HG03064 (cell line): Measurements from ENCODE around the gene GOLGA1.
"Not testable (repeated sequence)": the region's sequence is repeated elsewhere in the genome, so short reads cannot be mapped to it uniquely, and the experiment has no call there.

ENCODE experiments used
- ATAC-seq: cut with Tn5 transposase; IDR thresholded peaks from one replicate; pipeline ENCODE4 v1.9.1; 2021; ENCODE audit warnings: low read depth; ENCODE audit not compliant: unreplicated experiment

Gene GOLGA1

GRCh38 chr9:124941679-124942561 is 1.0 kb upstream of the GOLGA1 start:
- peak; percentile 27 for ATAC-seq

DNA sequence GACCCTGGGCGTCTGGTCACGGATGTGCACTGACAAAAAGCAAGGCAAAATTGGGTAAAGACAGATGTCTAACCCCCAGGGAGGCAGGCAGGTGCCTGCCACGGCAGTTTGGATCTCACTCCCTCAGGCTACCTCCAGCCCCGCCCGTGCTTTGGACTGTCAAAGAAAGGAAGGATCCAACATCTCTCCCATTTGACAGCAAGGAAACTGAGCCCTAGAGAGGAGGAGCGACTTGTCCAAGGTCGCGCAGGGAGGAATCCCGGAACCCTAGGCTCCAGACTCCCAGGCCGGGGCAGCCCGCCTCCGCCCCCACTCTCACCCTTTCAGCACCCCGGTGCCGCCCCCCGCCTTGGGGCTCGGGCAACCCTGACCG is 376 bp downstream of the GOLGA1 start:
- ATAC-seq: peak; percentile 28

- ATAC-seq: no peak
These were observed 939 bp downstream of the GOLGA1 start for GRCh38 chr9:124939944-124940343.

- ATAC-seq: no peak
These were observed 6.6 kb downstream of the GOLGA1 start for GRCh38 chr9:124934290-124934689.

DNA sequence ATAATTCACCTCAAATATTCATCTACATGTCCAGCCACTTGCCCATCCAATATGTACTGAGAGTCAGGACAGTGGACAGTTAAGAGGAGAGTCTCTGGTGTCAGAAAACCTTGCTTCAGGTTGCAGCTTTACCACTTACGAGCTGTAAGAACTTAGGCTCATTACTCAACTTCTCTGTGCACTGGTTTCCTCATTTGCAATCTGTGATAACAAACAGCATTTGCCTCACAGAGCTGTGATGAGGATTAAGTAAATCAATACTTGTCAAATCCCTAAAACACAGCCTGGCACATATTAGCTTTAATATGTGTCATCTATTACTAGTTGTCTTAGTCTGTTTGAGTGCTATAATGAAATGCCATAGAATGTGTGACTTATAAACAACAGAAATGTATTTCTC is 8.6 kb downstream of the GOLGA1 start:
- no peak for ATAC-seq

DNA sequence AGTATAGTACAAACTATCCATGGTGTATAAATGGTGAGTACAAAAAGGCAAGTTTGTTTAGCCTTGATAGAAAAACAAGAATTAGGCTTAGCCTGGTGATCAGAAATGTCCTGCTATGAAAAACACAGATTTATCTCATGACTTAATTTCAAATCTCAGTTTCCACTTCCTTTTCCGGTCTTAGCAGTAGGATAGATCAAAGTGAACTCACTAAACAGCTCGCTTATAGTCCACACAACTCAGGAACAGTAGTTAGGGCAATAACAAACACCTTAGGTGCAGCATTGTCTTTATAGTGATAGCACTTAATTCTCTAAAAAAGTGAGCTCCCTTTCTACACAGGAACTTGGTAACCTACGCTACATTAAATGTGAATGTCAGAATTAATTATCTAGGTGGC is 11.4 kb downstream of the GOLGA1 start:
- no peak for ATAC-seq

- ATAC-seq: no peak
These were observed 12.8 kb downstream of the GOLGA1 start for GRCh38 chr9:124928116-124928515.

GRCh38 chr9:124920394-124920793 is 20.5 kb downstream of the GOLGA1 start:
- ATAC-seq: not testable (repeated sequence)

GRCh38 chr9:124914753-124915405 is 26.0 kb downstream of the GOLGA1 start:
- ATAC-seq: no peak

DNA sequence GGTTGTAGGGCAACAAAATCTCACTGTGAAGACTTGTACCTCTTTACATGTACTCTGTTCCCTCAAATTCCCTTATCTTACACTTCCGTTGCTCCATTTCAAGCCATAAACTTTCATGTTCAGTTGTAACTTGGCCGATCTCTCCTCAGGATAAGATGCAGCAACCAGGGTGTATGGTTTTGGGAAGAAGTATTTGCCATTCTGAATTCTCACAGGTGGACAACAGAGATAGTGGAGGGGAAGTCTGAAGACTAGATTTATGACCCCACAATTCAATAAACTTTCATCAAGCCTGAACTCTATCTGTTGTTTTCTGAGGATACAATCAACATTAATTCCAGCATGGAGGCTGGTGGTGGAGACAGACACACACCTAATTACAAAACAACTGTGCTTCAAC is 27.5 kb downstream of the GOLGA1 start:
- no peak for ATAC-seq

GRCh38 chr9:124911766-124912165 is 29.1 kb downstream of the GOLGA1 start:
- ATAC-seq: no peak

GRCh38 chr9:124908098-124908497 is 32.8 kb downstream of the GOLGA1 start:
- ATAC-seq: no peak

DNA sequence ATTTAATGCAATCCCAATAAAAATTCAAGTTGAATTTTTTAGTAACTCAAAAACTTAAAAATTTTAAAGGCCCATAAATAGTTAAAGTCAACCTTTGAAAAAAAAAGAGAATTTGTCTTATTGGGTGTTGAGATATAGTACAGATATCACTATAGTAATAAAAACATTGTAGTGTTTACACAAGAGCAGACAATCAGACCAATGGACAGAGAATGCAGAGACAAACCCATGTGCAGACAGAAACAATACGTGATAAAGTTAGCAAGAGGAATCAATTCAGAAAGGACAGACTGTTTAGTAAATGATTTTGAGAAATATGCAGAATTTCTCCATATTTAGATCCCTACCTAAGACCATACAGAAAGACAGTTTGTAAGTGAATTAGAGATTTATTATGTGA is 33.9 kb downstream of the GOLGA1 start:
- no peak for ATAC-seq

- ATAC-seq: no peak
These were observed 41.0 kb downstream of the GOLGA1 start for GRCh38 chr9:124899845-124900244.

DNA sequence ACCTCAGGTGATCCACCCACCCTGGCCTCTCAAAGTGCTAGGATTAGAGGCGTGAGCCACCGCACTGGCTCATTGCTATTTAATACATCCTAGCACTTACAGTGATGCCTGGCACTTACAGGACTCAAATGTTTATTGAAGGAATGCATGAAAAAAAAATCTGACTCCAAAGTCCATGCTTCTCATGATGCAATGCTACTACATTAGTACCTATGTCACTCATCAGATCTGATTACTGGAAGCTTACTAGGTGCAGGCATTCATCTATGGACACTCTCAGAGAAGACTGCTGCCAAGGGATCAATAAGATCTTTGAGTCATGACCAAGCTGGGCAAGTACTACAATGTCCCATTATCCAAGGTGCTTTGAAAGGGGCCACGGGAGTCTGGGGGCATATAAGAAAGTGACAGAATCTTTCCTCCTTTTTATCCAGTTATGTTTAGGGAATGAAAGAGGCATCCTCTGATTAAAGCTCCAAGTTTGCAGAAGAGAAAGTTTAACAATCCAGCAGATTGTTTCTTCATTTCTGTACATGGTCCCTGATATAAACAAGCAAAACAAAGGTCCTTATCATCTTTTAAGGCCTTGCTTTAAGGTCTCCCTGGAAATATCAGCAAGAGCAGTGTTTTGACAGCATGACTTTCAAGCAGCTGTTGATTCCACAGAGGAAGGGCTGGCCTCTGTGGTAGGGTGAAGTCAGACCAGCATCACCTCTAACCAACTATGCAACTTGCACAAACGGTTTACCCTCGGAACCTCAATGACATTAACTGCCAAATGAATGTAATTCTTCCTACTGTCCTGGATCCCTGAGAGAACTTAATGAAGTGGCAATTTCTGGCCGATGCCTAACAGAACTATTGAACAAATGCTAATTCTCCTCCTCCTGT is 43.1 kb downstream of the GOLGA1 start:
- no peak for ATAC-seq

DNA sequence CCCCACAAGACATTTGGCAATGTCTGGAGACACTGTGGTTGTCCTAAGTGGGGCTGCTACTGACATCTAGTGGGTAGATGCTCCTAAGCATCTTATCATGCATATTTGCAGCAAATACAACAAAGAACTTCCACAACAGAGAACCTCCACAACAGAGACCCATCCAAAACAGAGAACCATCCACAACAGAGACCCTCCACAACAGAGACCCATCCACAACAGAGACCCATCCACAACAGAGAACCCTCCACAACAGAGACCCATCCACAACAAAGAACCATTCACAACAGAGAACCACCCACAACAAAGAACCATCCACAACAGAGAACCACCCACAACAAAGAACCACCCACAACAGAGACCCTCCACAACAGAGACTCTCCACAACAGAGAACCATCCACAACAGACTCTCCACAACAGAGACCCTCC is 46.1 kb downstream of the GOLGA1 start:
- no peak for ATAC-seq

DNA sequence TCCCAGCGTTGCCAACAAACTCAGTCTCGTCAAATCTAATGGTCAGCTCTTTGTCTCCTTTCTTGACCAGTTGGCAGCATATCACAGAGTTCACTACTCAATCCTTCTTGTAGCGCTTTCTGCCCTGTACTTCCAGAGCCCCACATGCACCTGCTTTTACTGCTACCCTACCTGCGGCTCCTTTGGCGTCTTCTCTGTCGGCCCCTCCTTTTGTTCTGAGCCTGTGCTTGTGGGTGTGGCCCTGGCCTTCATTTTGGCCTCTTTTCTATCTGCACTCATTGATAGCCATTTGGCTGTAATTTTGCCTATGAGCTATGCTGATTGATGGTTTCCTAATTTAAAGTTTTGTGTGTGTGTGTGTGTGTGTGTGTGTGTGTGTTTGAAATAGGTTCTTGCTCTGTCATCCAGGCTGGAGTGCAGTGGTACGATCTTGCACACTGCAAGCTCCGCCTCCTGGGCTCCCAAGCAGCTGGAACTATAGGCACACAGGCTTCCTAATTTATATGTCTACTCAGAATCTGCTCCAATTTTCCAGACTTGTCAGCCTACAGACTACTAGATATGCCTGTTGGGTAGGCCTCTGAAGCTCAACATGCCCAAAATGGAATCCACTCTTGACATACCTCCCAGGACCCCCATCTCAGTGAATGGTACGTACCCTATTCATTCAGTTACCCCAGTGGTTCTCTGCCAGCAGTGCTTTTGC is 46.7 kb downstream of the GOLGA1 start:
- ATAC-seq: no peak

DNA sequence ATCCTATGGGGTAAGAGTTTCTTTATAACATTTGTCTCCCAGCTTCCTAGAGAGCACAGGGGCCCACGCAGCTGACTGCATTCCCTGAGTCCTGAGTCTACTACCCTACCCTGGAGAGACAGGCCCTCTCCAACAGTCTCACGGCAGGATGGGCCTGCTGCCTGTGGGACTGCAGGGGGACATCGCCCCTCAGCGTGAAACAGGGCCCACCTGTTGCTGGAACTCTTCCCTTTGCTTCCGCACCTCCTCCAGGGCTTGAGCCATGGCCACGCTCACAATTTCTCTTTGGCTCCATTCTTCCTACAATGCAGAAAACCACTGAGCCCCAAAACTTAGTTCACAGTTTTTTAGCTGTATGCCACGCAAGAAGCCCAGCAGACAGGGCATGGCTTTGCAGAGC is 50.7 kb downstream of the GOLGA1 start:
- ATAC-seq: no peak

- no peak for ATAC-seq
These were observed 51.9 kb downstream of the GOLGA1 start for GRCh38 chr9:124889006-124889405.

- no peak for ATAC-seq
These were observed 53.1 kb downstream of the GOLGA1 start for GRCh38 chr9:124887832-124888231.
